T-cell (primary cell): ENCODE results near the gene OTOA. TPM values are rescaled to one million over a fixed set of nuclear protein-coding genes. Genes with fewer than 3 reads are reported as not detected.
A peak's percentile ranks its signal among the peaks of the same experiment; 100 is the strongest.
"Not testable (repeated sequence)": the region's sequence is repeated elsewhere in the genome, so short reads cannot be mapped to it uniquely, and the experiment has no call there.

Experiments
- ATAC-seq, 4 experiments: fragments of 200-7000 bp in 3 of 4; fragments of 150-1000 bp in 1 of 4; cut with Tn5 transposase; replicated peaks in 1 of 4; 1 replicate in 3 of 4; 2 replicates in 1 of 4; pipeline ENCODE4 v1.10.0; 2021; ENCODE audit warnings: moderate library complexity in 3 of 4, mild to moderate bottlenecking in 2 of 4, moderate number of reproducible peaks in 1 of 4
- CTCF ChIA-PET, 2 donors: fragments of 300-600 bp; sonication (Branson Sonifier 250); formaldehyde crosslinking; loops; one replicate each; lab custom pipeline; 2022; ENCODE audit warnings: antibody characterized with exemption in 2 of 2; lab: Charles Lee
- POLR2A ChIA-PET, 2 donors: fragments of 300-600 bp; sonication (Branson Sonifier 250); formaldehyde crosslinking; loops; one replicate each; lab custom pipeline; 2022; ENCODE audit warnings: antibody characterized with exemption in 2 of 2; lab: Charles Lee
- DNase-seq, 35 experiments: peaks; one replicate each; pipeline versions ENCODE4 v3.0.0 to v3.0.0-alpha.2; 2013 to 2023
- H3K27ac ChIP-seq: one replicate; pipeline ENCODE4 v1.5.1; 2013; ENCODE audit warnings: low read length
- H3K27me3 ChIP-seq, 2 experiments: replicated peaks in 1 of 2; 1 replicate in 1 of 2; 2 replicates in 1 of 2; pipeline versions ENCODE4 v1.6.1 to v1.7.0; 2013; ENCODE audit warnings: low read length in 1 of 2, mixed read lengths in 1 of 2; ENCODE audit not compliant: control insufficient read depth in 2 of 2, insufficient read depth in 2 of 2; ENCODE audit errors: extremely low read depth in 1 of 2
- H3K36me3 ChIP-seq, 2 donors: 1 replicate in 1 of 2; 2 replicates in 1 of 2; pipeline versions ENCODE4 v1.6.1 to v1.7.0; 2013; ENCODE audit warnings: low read length in 1 of 2; ENCODE audit not compliant: control insufficient read depth in 2 of 2, insufficient read depth in 1 of 2; ENCODE audit errors: extremely low read depth in 1 of 2
- H3K4me1 ChIP-seq, 2 experiments: 1 replicate in 1 of 2; 2 replicates in 1 of 2; pipeline versions ENCODE4 v1.6.1 to v1.7.0; 2013; ENCODE audit warnings: low read length in 2 of 2, mixed read lengths in 1 of 2; ENCODE audit not compliant: insufficient read depth in 2 of 2, control insufficient read depth in 1 of 2; ENCODE audit errors: extremely low read depth in 1 of 2
- H3K4me3 ChIP-seq, 2 donors: 1 replicate in 1 of 2; 2 replicates in 1 of 2; pipeline versions ENCODE4 v1.5.1 to v1.7.0; 2013; ENCODE audit warnings: mild to moderate bottlenecking in 2 of 2, low read length in 1 of 2, moderate library complexity in 1 of 2; ENCODE audit not compliant: control insufficient read depth in 1 of 2; ENCODE audit errors: extremely low read depth in 1 of 2
- H3K9me3 ChIP-seq: 2 replicates; pipeline ENCODE4 v1.7.0; 2013
- H3K27ac Mint-ChIP-seq, 2 donors: one replicate each; pipeline ENCODE4 v1.8.0; 2020 to 2021; ENCODE audit warnings: mild to moderate bottlenecking in 2 of 2, mixed read lengths in 2 of 2
- H3K27me3 Mint-ChIP-seq, 2 donors: one replicate each; pipeline ENCODE4 v1.8.0; 2021 to 2022; ENCODE audit warnings: mixed read lengths in 2 of 2
- H3K36me3 Mint-ChIP-seq: one replicate; pipeline ENCODE4 v1.8.0; 2021; ENCODE audit warnings: mixed read lengths
- H3K4me1 Mint-ChIP-seq, 3 donors: one replicate each; pipeline ENCODE4 v1.8.0; 2020 to 2022; ENCODE audit warnings: mixed read lengths in 3 of 3, mild to moderate bottlenecking in 1 of 3
- H3K4me3 Mint-ChIP-seq, 3 donors: one replicate each; pipeline ENCODE4 v1.8.0; 2020 to 2022; ENCODE audit warnings: mild to moderate bottlenecking in 3 of 3, mixed read lengths in 3 of 3, moderate library complexity in 3 of 3
- H3K9me3 Mint-ChIP-seq, 3 donors: one replicate each; pipeline ENCODE4 v1.8.0; 2020 to 2022; ENCODE audit warnings: mixed read lengths in 3 of 3
- WGBS: methylation state at CpG from one replicate; pipeline ENCODE4 v1.1.5; 2013; ENCODE audit warnings: missing lambda C conversion rate; ENCODE audit not compliant: insufficient coverage; 5-methylcytosine and 5-hydroxymethylcytosine counted together
- total RNA-seq, 35 experiments: library from RNA in 6 of 35; stranded (reverse) in 6 of 35; fragments of 120-200 nt in 1 of 35; gene quantifications; one replicate each; pipeline versions ENCODE4 v1.2.1 to v1.2.4 and lab custom pipeline; 2013 to 2026

OTOA gene
- total RNA-seq, 5 donors from 2014 or later (not counting 1 experiment from before 2014, with no cell fraction given): 0.18 to 0.20 (median 0.19) TPM; not detected in 2

- no peaks in the 10 kb centered on the region for H3K4me1 ChIP-seq
- no peak overlapping the region for H3K27ac ChIP-seq
- ChIA-PET POLR2A (no interaction called here), CTCF (no interaction called here)
- Mint-ChIP-seq H3K4me1 (no peaks in the 10 kb centered on the region), H3K27ac (no peak overlapping the region), H3K27me3 (peaks cover 0 to 10% of the 10 kb centered on the region in 2 donors), H3K36me3 (no peaks in the 10 kb centered on the region), H3K9me3 (no peaks in the 10 kb centered on the region), H3K4me3 (no peak overlapping the region)
- DNase-seq: no peak
- peaks cover 2 to 4% of the 10 kb centered on the region in 2 experiments for H3K27me3 ChIP-seq
- no peak overlapping the region for H3K4me3 ChIP-seq
- H3K9me3 ChIP-seq: no peaks in the 10 kb centered on the region
- WGBS: 50% methylated on average over 1 of the region's 2 CpGs
- ATAC-seq: no peak
- no peaks in the 10 kb centered on the region for H3K36me3 ChIP-seq
These were observed 56.8 kb downstream of the OTOA start for GRCh38 chr16:21720533-21720932.

DNA sequence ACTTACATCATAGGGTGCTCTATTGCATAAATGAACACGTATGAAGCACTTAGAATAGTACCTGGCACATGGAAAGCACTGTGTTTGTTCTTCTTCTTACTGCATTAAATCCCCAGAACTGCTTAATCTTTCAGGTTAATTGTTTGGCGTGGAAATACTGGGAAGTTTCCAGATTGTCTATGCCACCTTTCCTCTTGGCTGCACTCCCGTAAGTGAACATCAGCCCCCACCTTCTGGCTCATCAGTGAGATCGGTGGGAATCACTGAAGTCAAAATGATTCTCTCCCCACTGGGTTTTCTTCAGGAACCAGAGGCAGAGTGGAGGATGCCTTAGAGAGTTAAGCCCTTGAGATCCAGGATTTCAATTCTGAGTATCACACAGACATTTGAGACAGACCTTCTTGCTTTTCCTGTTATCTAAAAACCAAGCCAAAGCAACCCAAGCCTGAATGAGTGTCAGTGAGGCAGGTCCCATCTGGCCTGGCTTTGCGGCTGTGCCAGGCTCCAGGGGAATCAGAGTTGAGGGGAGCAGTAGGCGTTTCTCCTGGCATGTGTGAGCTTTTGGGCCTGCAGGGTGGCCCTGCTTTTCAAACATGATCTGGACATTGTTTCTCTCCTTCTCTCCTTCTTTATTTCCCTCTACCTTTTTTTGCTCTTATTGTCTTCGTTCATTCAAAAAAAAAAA, 59.1 kb downstream of the OTOA start:
- CTCF ChIA-PET: interaction anchor here in 1 of 2 donors (0.5 to 1.0 kb wide), 3 partner anchors 24 to 248 kb away, joined by 3 read pairs; no protein-coding TSS in a partner anchor
- no peaks in the 10 kb centered on the region for H3K9me3 ChIP-seq
- no peak overlapping the region for H3K4me3 Mint-ChIP-seq

GRCh38 chr16:21723532-21723931, 59.8 kb downstream of the OTOA start:
- no peaks in the 10 kb centered on the region for H3K9me3 Mint-ChIP-seq
- DNase-seq: no peak
- H3K36me3 ChIP-seq: no peaks in the 10 kb centered on the region
- ChIA-PET POLR2A (no interaction called here), CTCF (no interaction called here)
- WGBS: no CpG with 5 or more reads among the region's 2 CpGs
- H3K4me3 ChIP-seq: no peak overlapping the region
- H3K9me3 ChIP-seq: no peaks in the 10 kb centered on the region
- no peaks in the 10 kb centered on the region for H3K36me3 Mint-ChIP-seq
- peaks cover 11 to 12% (median 11%) of the 10 kb centered on the region in 3 donors for H3K4me1 Mint-ChIP-seq
- peaks cover 3 to 4% of the 10 kb centered on the region in 2 experiments for H3K4me1 ChIP-seq
- H3K27me3 ChIP-seq: peaks cover 0 to 10% of the 10 kb centered on the region in 2 experiments
- no peak overlapping the region for H3K27ac ChIP-seq
- H3K4me3 Mint-ChIP-seq: no peak overlapping the region
- no peak for ATAC-seq
- peaks cover 3 to 16% of the 10 kb centered on the region in 2 donors for H3K27me3 Mint-ChIP-seq
- no peak overlapping the region for H3K27ac Mint-ChIP-seq

More for the DNA sequence above, 59.1 kb downstream of the OTOA start:
- H3K27me3 ChIP-seq: peaks cover 0 to 7% of the 10 kb centered on the region in 2 experiments
- H3K36me3 ChIP-seq: no peaks in the 10 kb centered on the region
- H3K4me1 ChIP-seq: peaks cover 2 to 4% of the 10 kb centered on the region in 2 experiments
- no peak overlapping the region for H3K4me3 ChIP-seq
- no peaks in the 10 kb centered on the region for H3K9me3 Mint-ChIP-seq
- no peaks in the 10 kb centered on the region for H3K36me3 Mint-ChIP-seq
- H3K27me3 Mint-ChIP-seq: peaks cover 0 to 16% of the 10 kb centered on the region in 2 donors
- no peak for DNase-seq
- ATAC-seq: no peak
- POLR2A ChIA-PET: interaction anchor here in 1 of 2 donors (1.0 kb wide), 1 partner anchor 30 kb away, joined by 5 read pairs; no protein-coding TSS in a partner anchor
- 100% methylated on average over 1 of the region's 7 CpGs for WGBS
- peaks cover 6 to 11% (median 8%) of the 10 kb centered on the region in 3 donors for H3K4me1 Mint-ChIP-seq
- H3K27ac ChIP-seq: no peak overlapping the region
- no peak overlapping the region for H3K27ac Mint-ChIP-seq

- peak in 1 of 35 experiments; percentile 9 for DNase-seq
- no peaks in the 10 kb centered on the region for H3K36me3 Mint-ChIP-seq
These were observed 63.6 kb downstream of the OTOA start for GRCh38 chr16:21727344-21727743.

DNA sequence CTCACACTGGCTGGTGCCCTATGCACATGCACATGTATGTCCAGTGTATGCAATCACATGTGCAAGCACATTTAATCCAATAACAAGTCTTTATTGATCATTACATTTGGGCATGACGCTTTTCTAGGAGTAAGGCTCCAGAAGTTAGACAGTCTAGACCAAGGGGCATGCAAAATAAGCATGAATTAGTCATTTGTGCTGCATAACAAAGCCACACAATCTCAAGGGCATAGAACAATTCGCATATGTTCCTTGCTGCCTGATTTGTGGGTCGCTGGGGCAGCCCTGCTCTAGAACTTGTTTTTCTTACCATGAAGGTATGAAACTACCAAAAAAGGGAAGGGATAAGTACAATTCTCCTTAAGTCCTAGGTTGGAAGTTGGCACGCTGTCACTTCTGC, 67.5 kb downstream of the OTOA start:
- 92% methylated on average over 2 of the region's 4 CpGs for WGBS
- H3K36me3 ChIP-seq, POLR2A ChIA-PET, H3K36me3 Mint-ChIP-seq, ATAC-seq, H3K4me3 Mint-ChIP-seq, H3K9me3 ChIP-seq, H3K4me1 ChIP-seq, H3K27me3 ChIP-seq, H3K27ac Mint-ChIP-seq, H3K27ac ChIP-seq, H3K9me3 Mint-ChIP-seq, CTCF ChIA-PET, DNase-seq, H3K4me3 ChIP-seq: not testable (repeated sequence)
- Mint-ChIP-seq H3K27me3 (peaks cover 5 to 14% of the 10 kb centered on the region in 2 donors), H3K4me1 (peaks cover 11 to 12% (median 11%) of the 10 kb centered on the region in 3 donors)

More at GRCh38 chr16:21727344-21727743, 63.6 kb downstream of the OTOA start:
- Mint-ChIP-seq H3K9me3 (no peaks in the 10 kb centered on the region), H3K4me1 (peaks cover 11 to 12% (median 11%) of the 10 kb centered on the region in 3 donors), H3K27ac (no peak overlapping the region), H3K4me3 (peak overlapping the region in 1 of 3 donors; percentile 38), H3K27me3 (peaks cover 5 to 27% of the 10 kb centered on the region in 2 donors)
- peaks cover 0 to 7% of the 10 kb centered on the region in 2 experiments for H3K27me3 ChIP-seq
- no peaks in the 10 kb centered on the region for H3K9me3 ChIP-seq
- ATAC-seq: peak in 1 of 4 experiments; percentile 61
- no CpG with 5 or more reads among the region's 3 CpGs for WGBS
- H3K4me1 ChIP-seq: peaks cover 3 to 4% of the 10 kb centered on the region in 2 experiments
- H3K36me3 ChIP-seq: no peaks in the 10 kb centered on the region
- H3K4me3 ChIP-seq: no peak overlapping the region
- ChIA-PET CTCF (interaction anchor here in 1 of 2 donors (0.7 kb wide), 1 partner anchor 783 kb away, joined by 3 read pairs; no protein-coding TSS in a partner anchor), POLR2A (no interaction called here)
- H3K27ac ChIP-seq: no peak overlapping the region

- H3K4me3 Mint-ChIP-seq, H3K36me3 Mint-ChIP-seq, CTCF ChIA-PET, H3K9me3 Mint-ChIP-seq, H3K36me3 ChIP-seq, H3K27me3 Mint-ChIP-seq, H3K27me3 ChIP-seq, H3K4me1 ChIP-seq, DNase-seq, ATAC-seq, POLR2A ChIA-PET, H3K4me1 Mint-ChIP-seq, H3K27ac Mint-ChIP-seq, H3K4me3 ChIP-seq, H3K27ac ChIP-seq, H3K9me3 ChIP-seq: not testable (repeated sequence)
- WGBS: no CpG with 5 or more reads among the region's 7 CpGs
These were observed 76.9 kb downstream of the OTOA start for GRCh38 chr16:21740637-21741036.
